ENCODE data around the gene VAMP4. TPM values are rescaled to one million over a fixed set of nuclear protein-coding genes. Genes with fewer than 3 reads are reported as not detected.

The VAMP4 gene
- total RNA-seq, 1 experiment from 2014 or later: 4.2 TPM

DNA sequence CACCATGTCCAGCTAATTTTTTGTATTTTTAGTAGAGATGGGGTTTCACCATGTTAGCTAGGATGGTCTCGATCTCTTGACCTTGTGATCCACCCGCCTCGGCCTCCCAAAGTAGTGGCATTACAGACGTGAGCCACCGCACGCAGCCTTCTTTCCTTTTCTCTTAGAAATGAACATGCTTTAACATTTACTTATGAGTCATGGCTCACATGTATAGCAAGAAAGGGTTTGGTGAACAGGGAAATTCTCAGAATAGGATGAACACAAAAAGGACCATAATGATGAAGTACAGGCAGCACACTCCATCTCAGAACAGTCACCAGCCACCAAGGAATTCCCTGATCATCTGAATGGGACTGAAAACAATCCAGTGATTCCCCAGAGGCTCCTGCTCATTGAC, 9.4 kb upstream of the VAMP4 start:
- H3K36me3 Mint-ChIP-seq (ENCODE audit: insufficient read depth in 1 of 3, low read depth in 3 of 3): peaks cover 0 to 3% (median 0%) of the 10 kb centered on the region in 3 experiments; a peak in 2 of 7 replicates
- Histone ChIP-seq H3K4me1 (ENCODE audit: insufficient read depth, low read length) (peaks cover 12% of the 10 kb centered on the region; the same call in 1 of the 2 replicates), H3K23ac (ENCODE audit: insufficient read length, low read depth, low read length) (no peak overlapping the region), H3K27ac (ENCODE audit: insufficient read length, low read depth, low read length) (no peak overlapping the region), H3K4me2 (ENCODE audit: insufficient read depth, insufficient read length, low read length) (no peak overlapping the region), H3K18ac (ENCODE audit: insufficient read length, low read depth, low read length) (no peak overlapping the region), H3K79me2 (ENCODE audit: insufficient read depth, low read length) (no peaks in the 10 kb centered on the region), H4K8ac (replicated peaks; ENCODE audit: insufficient read length, low read depth, low read length) (no peak overlapping the region), H2BK120ac (ENCODE audit: low read depth, low read length, poor library complexity, severe bottlenecking) (no peak overlapping the region), H2BK15ac (ENCODE audit: low read depth, low read length) (no peak overlapping the region), H2AK5ac (ENCODE audit: insufficient read length, low read length) (no peak overlapping the region), H3T11ph (ENCODE audit: low read length) (no peak overlapping the region), H3K9ac (ENCODE audit: extremely low read depth, insufficient read length, low read length) (no peak overlapping the region), H4K20me1 (ENCODE audit: control insufficient read depth, insufficient read depth, insufficient read length) (no peaks in the 10 kb centered on the region), H3K14ac (ENCODE audit: insufficient read depth, low read length) (no peak overlapping the region), H3K4ac (ENCODE audit: low read depth, low read length) (no peak overlapping the region), H2AFZ (ENCODE audit: low read length) (no peak overlapping the region), H3K79me1 (ENCODE audit: insufficient read depth, low read depth, low read length, poor library complexity, severe bottlenecking) (no peaks in the 10 kb centered on the region), H2BK12ac (ENCODE audit: insufficient read length, low read depth, low read length) (no peak overlapping the region), H3K23me2 (ENCODE audit: insufficient read length, low read depth, low read length, poor library complexity, severe bottlenecking) (no peaks in the 10 kb centered on the region), H4K5ac (ENCODE audit: insufficient read length, low read depth, low read length) (no peak overlapping the region), H2BK20ac (ENCODE audit: low read depth, low read length, poor library complexity, severe bottlenecking) (no peak overlapping the region), H2BK5ac (ENCODE audit: insufficient read length, low read length) (no peak overlapping the region), H3K27me3 (ENCODE audit: insufficient read depth, low read length) (no peaks in the 10 kb centered on the region), H4K91ac (ENCODE audit: insufficient read length, low read depth, low read length) (no peak overlapping the region), H3K56ac (ENCODE audit: insufficient read length, low read depth, low read length) (no peak overlapping the region), H3K9me3 (ENCODE audit: control insufficient read depth, low read depth, low read length) (no peaks in the 10 kb centered on the region)
- WGBS (ENCODE audit: extremely low coverage, insufficient read length, low lambda C conversion rate): no CpG with 5 or more reads among the region's 6 CpGs
- DNase-seq: no peak
- H3K27ac Mint-ChIP-seq: no peak overlapping the region; a peak in 1 of 7 replicates
- H3K4me1 Mint-ChIP-seq: peaks cover 13 to 16% of the 10 kb centered on the region in 2 experiments
- no peak overlapping the region for H3K4me3 Mint-ChIP-seq
- peaks cover 0 to 5% of the 10 kb centered on the region in 2 experiments; a peak in 1 of 5 replicates for H3K9me3 Mint-ChIP-seq
- no peaks in the 10 kb centered on the region for H3K27me3 Mint-ChIP-seq (ENCODE audit: low read depth)
- TF ChIP-seq, protein P1, sequence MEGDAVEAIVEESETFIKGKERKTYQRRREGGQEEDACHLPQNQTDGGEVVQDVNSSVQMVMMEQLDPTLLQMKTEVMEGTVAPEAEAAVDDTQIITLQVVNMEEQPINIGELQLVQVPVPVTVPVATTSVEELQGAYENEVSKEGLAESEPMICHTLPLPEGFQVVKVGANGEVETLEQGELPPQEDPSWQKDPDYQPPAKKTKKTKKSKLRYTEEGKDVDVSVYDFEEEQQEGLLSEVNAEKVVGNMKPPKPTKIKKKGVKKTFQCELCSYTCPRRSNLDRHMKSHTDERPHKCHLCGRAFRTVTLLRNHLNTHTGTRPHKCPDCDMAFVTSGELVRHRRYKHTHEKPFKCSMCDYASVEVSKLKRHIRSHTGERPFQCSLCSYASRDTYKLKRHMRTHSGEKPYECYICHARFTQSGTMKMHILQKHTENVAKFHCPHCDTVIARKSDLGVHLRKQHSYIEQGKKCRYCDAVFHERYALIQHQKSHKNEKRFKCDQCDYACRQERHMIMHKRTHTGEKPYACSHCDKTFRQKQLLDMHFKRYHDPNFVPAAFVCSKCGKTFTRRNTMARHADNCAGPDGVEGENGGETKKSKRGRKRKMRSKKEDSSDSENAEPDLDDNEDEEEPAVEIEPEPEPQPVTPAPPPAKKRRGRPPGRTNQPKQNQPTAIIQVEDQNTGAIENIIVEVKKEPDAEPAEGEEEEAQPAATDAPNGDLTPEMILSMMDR (conservative IDR thresholded peaks at IDR 0.05): no peak
